BLaER1 (cell line): ENCODE results near the gene MAGI2.
"Not testable (repeated sequence)": the region's sequence is repeated elsewhere in the genome, so short reads cannot be mapped to it uniquely, and the experiment has no call there.

ENCODE experiments used
- H3K27ac ChIP-seq: shearing (Covaris generic); formaldehyde crosslinking; 2 replicates; pipeline ENCODE4 v1.8.1; 2022
- H3K27me3 ChIP-seq: shearing (Covaris generic); formaldehyde crosslinking; 2 replicates; pipeline ENCODE4 v1.8.1; 2022
- H3K36me3 ChIP-seq: shearing (Covaris generic); formaldehyde crosslinking; 2 replicates; pipeline ENCODE4 v1.8.1; 2022
- H3K4me1 ChIP-seq: shearing (Covaris generic); formaldehyde crosslinking; 2 replicates; pipeline ENCODE4 v1.8.1; 2022
- H3K4me2 ChIP-seq: shearing (Covaris generic); formaldehyde crosslinking; 2 replicates; pipeline ENCODE4 v1.8.1; 2022
- H3K4me3 ChIP-seq: shearing (Covaris generic); formaldehyde crosslinking; 2 replicates; pipeline ENCODE4 v1.8.1; 2022
- H3K9ac ChIP-seq: shearing (Covaris generic); formaldehyde crosslinking; 2 replicates; pipeline ENCODE4 v1.8.1; 2022
- H3K9me3 ChIP-seq: shearing (Covaris generic); formaldehyde crosslinking; 2 replicates; pipeline ENCODE4 v1.8.1; 2022
- H4K20me1 ChIP-seq: shearing (Covaris generic); formaldehyde crosslinking; 2 replicates; pipeline ENCODE4 v1.8.1; 2022
- Cebpa-rat ChIP-seq: shearing (Covaris generic); IDR thresholded peaks from 2 replicates; pipeline ENCODE4 v1.8.1; 2022

Gene MAGI2

GRCh38 chr7:78594156-78594555 is 859.3 kb downstream of the MAGI2 start:
- no peaks in the 10 kb centered on the region for H3K9me3 ChIP-seq
- no peak for TF ChIP-seq Cebpa-rat
- H3K4me2 ChIP-seq, result no peak overlapping the region
- no peak overlapping the region for H3K27ac ChIP-seq
- no peaks in the 10 kb centered on the region for H4K20me1 ChIP-seq
- H3K4me1 ChIP-seq, result no peaks in the 10 kb centered on the region
- no peaks in the 10 kb centered on the region for H3K36me3 ChIP-seq
- no peaks in the 10 kb centered on the region for H3K27me3 ChIP-seq
- no peak overlapping the region for H3K9ac ChIP-seq
- no peak overlapping the region for H3K4me3 ChIP-seq

- Histone ChIP-seq H3K4me2 (no peak overlapping the region), H3K27ac (no peak overlapping the region), H3K9ac (no peak overlapping the region), H4K20me1 (no peaks in the 10 kb centered on the region), H3K4me1 (no peaks in the 10 kb centered on the region), H3K9me3 (no peaks in the 10 kb centered on the region), H3K4me3 (no peak overlapping the region), H3K27me3 (no peaks in the 10 kb centered on the region), H3K36me3 (no peaks in the 10 kb centered on the region)
- TF ChIP-seq Cebpa-rat, result no peak
Observed at GRCh38 chr7:78588393-78588792, 865.1 kb downstream of the MAGI2 start.

GRCh38 chr7:78587443-78588044 is 865.9 kb downstream of the MAGI2 start:
- H3K9ac ChIP-seq, result no peak overlapping the region
- no peaks in the 10 kb centered on the region for H3K36me3 ChIP-seq
- no peak overlapping the region for H3K4me2 ChIP-seq
- TF ChIP-seq Cebpa-rat, result no peak
- no peaks in the 10 kb centered on the region for H4K20me1 ChIP-seq
- H3K9me3 ChIP-seq, result no peaks in the 10 kb centered on the region
- H3K27me3 ChIP-seq, result no peaks in the 10 kb centered on the region
- no peaks in the 10 kb centered on the region for H3K4me1 ChIP-seq
- H3K4me3 ChIP-seq, result no peak overlapping the region
- H3K27ac ChIP-seq, result no peak overlapping the region

GRCh38 chr7:78585980-78586379 is 867.5 kb downstream of the MAGI2 start:
- H3K27me3 ChIP-seq, result no peaks in the 10 kb centered on the region
- TF ChIP-seq Cebpa-rat, result no peak

GRCh38 chr7:78578686-78579085 is 874.8 kb downstream of the MAGI2 start:
- H3K27me3 ChIP-seq, result no peaks in the 10 kb centered on the region
- H3K4me2 ChIP-seq, result no peak overlapping the region
- H3K4me1 ChIP-seq, result no peaks in the 10 kb centered on the region
- no peaks in the 10 kb centered on the region for H4K20me1 ChIP-seq
- TF ChIP-seq Cebpa-rat, result no peak
- no peak overlapping the region for H3K27ac ChIP-seq
- H3K9me3 ChIP-seq, result no peaks in the 10 kb centered on the region
- H3K4me3 ChIP-seq, result no peak overlapping the region
- H3K36me3 ChIP-seq, result no peaks in the 10 kb centered on the region
- H3K9ac ChIP-seq, result no peak overlapping the region

More at GRCh38 chr7:78585980-78586379, 867.5 kb downstream of the MAGI2 start:
- H3K4me2 ChIP-seq, result no peak overlapping the region
- no peaks in the 10 kb centered on the region for H4K20me1 ChIP-seq
- H3K27ac ChIP-seq, result no peak overlapping the region
- no peaks in the 10 kb centered on the region for H3K9me3 ChIP-seq
- H3K9ac ChIP-seq, result no peak overlapping the region
- no peak overlapping the region for H3K4me3 ChIP-seq
- no peaks in the 10 kb centered on the region for H3K36me3 ChIP-seq
- no peaks in the 10 kb centered on the region for H3K4me1 ChIP-seq

GRCh38 chr7:78577174-78577952 is 876.1 kb downstream of the MAGI2 start:
- not testable (repeated sequence) for H4K20me1 ChIP-seq, H3K9me3 ChIP-seq, H3K27ac ChIP-seq, H3K4me1 ChIP-seq, H3K4me3 ChIP-seq, H3K9ac ChIP-seq, H3K27me3 ChIP-seq, H3K36me3 ChIP-seq, H3K4me2 ChIP-seq

- Histone ChIP-seq H3K27me3 (no peaks in the 10 kb centered on the region), H3K9me3 (no peaks in the 10 kb centered on the region), H3K27ac (no peak overlapping the region), H3K9ac (no peak overlapping the region), H3K36me3 (no peaks in the 10 kb centered on the region), H3K4me1 (no peaks in the 10 kb centered on the region), H4K20me1 (no peaks in the 10 kb centered on the region), H3K4me2 (no peak overlapping the region), H3K4me3 (no peak overlapping the region)
- no peak for TF ChIP-seq Cebpa-rat
Observed at GRCh38 chr7:78576236-78576635, 877.2 kb downstream of the MAGI2 start.

GRCh38 chr7:78571292-78571691 is 882.2 kb downstream of the MAGI2 start:
- H3K27me3 ChIP-seq, result no peaks in the 10 kb centered on the region
- H3K4me1 ChIP-seq, result no peaks in the 10 kb centered on the region

GRCh38 chr7:78568690-78569089 is 884.8 kb downstream of the MAGI2 start:
- Histone ChIP-seq H3K4me1 (no peaks in the 10 kb centered on the region), H3K9ac (no peak overlapping the region), H3K9me3 (no peaks in the 10 kb centered on the region), H3K27ac (no peak overlapping the region), H3K4me3 (no peak overlapping the region), H3K4me2 (no peak overlapping the region), H3K27me3 (no peaks in the 10 kb centered on the region), H4K20me1 (no peaks in the 10 kb centered on the region), H3K36me3 (no peaks in the 10 kb centered on the region)
- TF ChIP-seq Cebpa-rat, result no peak

More at GRCh38 chr7:78571292-78571691, 882.2 kb downstream of the MAGI2 start:
- no peak overlapping the region for H3K9ac ChIP-seq
- no peaks in the 10 kb centered on the region for H4K20me1 ChIP-seq
- no peak overlapping the region for H3K4me2 ChIP-seq
- TF ChIP-seq Cebpa-rat, result no peak
- H3K9me3 ChIP-seq, result no peaks in the 10 kb centered on the region
- H3K36me3 ChIP-seq, result no peaks in the 10 kb centered on the region
- H3K27ac ChIP-seq, result no peak overlapping the region
- H3K4me3 ChIP-seq, result no peak overlapping the region

DNA sequence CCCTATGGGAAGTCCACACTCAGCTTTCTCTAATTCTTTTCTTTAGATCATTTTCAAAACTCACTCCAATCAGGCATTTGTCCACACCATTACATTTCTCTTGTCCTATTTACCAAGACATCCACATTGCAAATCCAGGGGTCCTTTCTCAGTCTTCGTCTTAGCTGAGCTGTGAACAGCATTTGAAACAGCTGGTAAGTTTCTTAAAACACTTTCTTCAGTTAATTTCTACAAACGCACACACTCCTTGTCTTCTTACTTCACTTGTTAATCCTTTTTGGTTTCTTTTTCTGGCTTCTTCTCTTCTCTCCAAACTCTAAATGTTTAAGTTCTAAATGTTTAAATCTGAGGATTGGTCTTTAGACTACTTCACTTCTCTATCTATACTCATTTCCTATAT is 885.6 kb downstream of the MAGI2 start:
- Histone ChIP-seq H3K9ac (no peak overlapping the region), H3K4me1 (peaks cover 4% of the 10 kb centered on the region), H3K4me2 (no peak overlapping the region), H3K4me3 (no peak overlapping the region), H3K36me3 (no peaks in the 10 kb centered on the region), H3K9me3 (no peaks in the 10 kb centered on the region), H4K20me1 (no peaks in the 10 kb centered on the region), H3K27ac (no peak overlapping the region), H3K27me3 (no peaks in the 10 kb centered on the region)
- no peak for TF ChIP-seq Cebpa-rat
